B cell (primary cell): ENCODE measurements around the gene NRM. TPM values are rescaled to one million over a fixed set of nuclear protein-coding genes. Genes with fewer than 3 reads are reported as not detected.
"Not testable (repeated sequence)": the region's sequence is repeated elsewhere in the genome, so short reads cannot be mapped to it uniquely, and the experiment has no call there.

ENCODE experiments used
- ATAC-seq: fragments of 200-7000 bp; cut with Tn5 transposase; one replicate; pipeline ENCODE4 v1.10.0; 2021; ENCODE audit warnings: low read depth, mild to moderate bottlenecking, moderate number of reproducible peaks, moderate library complexity
- CTCF ChIA-PET: fragments of 350-600 bp; sonication (Branson Sonifier 250); formaldehyde crosslinking; loops from one replicate; lab custom pipeline; 2021; ENCODE audit warnings: antibody characterized with exemption, inconsistent platforms; lab: Charles Lee
- POLR2A ChIA-PET: fragments of 350-600 bp; sonication (Branson Sonifier 250); formaldehyde crosslinking; loops from one replicate; lab custom pipeline; 2021; ENCODE audit warnings: antibody characterized with exemption; lab: Charles Lee
- DNase-seq: peaks from one replicate; pipeline ENCODE4 v3.0.0; 2013
- H2AFZ ChIP-seq: 2 replicates; pipeline ENCODE4 v1.6.1; 2012; ENCODE audit warnings: mild to moderate bottlenecking, low read depth, low read length; ENCODE audit not compliant: insufficient read depth, poor library complexity, severe bottlenecking
- H3K27ac ChIP-seq, 2 donors: 1 replicate in 1 of 2; 2 replicates in 1 of 2; pipeline ENCODE4 v1.5.1; 2012 to 2013; ENCODE audit warnings: low read length in 2 of 2, mild to moderate bottlenecking in 2 of 2, moderate library complexity in 1 of 2
- H3K27me3 ChIP-seq, 4 experiments: fragments of 200-600 bp in 1 of 4; sonication (generic) in 1 of 4; replicated peaks in 1 of 4; 1 replicate in 2 of 4; 2 replicates in 2 of 4; pipeline versions ENCODE4 v1.6.1 to v1.7.0; 2013 to 2016; ENCODE audit warnings: low read length in 3 of 4, mild to moderate bottlenecking in 2 of 4, mixed read lengths in 1 of 4, moderate library complexity in 1 of 4; ENCODE audit not compliant: insufficient read depth in 4 of 4, control insufficient read depth in 3 of 4; ENCODE audit errors: control extremely low read depth in 1 of 4
- H3K36me3 ChIP-seq, 2 experiments: replicated peaks in 1 of 2; 1 replicate in 1 of 2; 2 replicates in 1 of 2; pipeline versions ENCODE4 v1.6.1 to v1.7.1; 2013; ENCODE audit warnings: low read length in 1 of 2; ENCODE audit not compliant: insufficient read depth in 2 of 2, control insufficient read depth in 1 of 2; ENCODE audit errors: control extremely low read depth in 1 of 2, extremely low read depth in 1 of 2
- H3K4me1 ChIP-seq, 2 donors: fragments of 200-600 bp in 1 of 2; sonication (generic) in 1 of 2; 1 replicate in 1 of 2; 2 replicates in 1 of 2; pipeline versions ENCODE4 v1.5.1 to v1.6.1; 2013 to 2017; ENCODE audit warnings: low read length in 2 of 2; ENCODE audit not compliant: control insufficient read depth in 2 of 2, insufficient read depth in 2 of 2
- H3K4me2 ChIP-seq: replicated peaks from 2 replicates; pipeline ENCODE3; 2012; ENCODE audit warnings: mild to moderate bottlenecking, low read depth, low read length; ENCODE audit not compliant: poor library complexity, severe bottlenecking
- H3K4me3 ChIP-seq, 5 experiments: fragments of 200-600 bp in 1 of 5; sonication (generic) in 1 of 5; 1 replicate in 3 of 5; 2 replicates in 2 of 5; pipeline versions ENCODE4 v1.5.1 to v1.7.0; 2011 to 2016; ENCODE audit warnings: low read length in 4 of 5, mild to moderate bottlenecking in 4 of 5, low read depth in 2 of 5, control low read depth in 1 of 5, moderate library complexity in 1 of 5; ENCODE audit not compliant: insufficient read depth in 1 of 5; ENCODE audit errors: control extremely low read depth in 1 of 5, extremely low read depth in 1 of 5
- H3K79me2 ChIP-seq: fragments of 200-600 bp; sonication (generic); one replicate; pipeline ENCODE4 v1.6.0; 2016; ENCODE audit warnings: low read length; ENCODE audit not compliant: control insufficient read depth, insufficient read depth
- H3K9ac ChIP-seq: fragments of 200-600 bp; sonication (generic); 2 replicates; pipeline ENCODE4 v1.6.1; 2017; ENCODE audit warnings: mild to moderate bottlenecking, low read length, moderate library complexity
- H3K9me3 ChIP-seq, 3 donors: one replicate each; pipeline versions ENCODE4 v1.6.1 to v1.7.1; 2013; ENCODE audit warnings: low read length in 2 of 3; ENCODE audit not compliant: control insufficient read depth in 2 of 3, insufficient read depth in 1 of 3; ENCODE audit errors: control extremely low read depth in 1 of 3
- H4K20me1 ChIP-seq: 2 replicates; pipeline ENCODE4 v1.6.0; 2012; ENCODE audit warnings: mild to moderate bottlenecking, low read length; ENCODE audit not compliant: insufficient read depth, control insufficient read depth, poor library complexity, severe bottlenecking
- H3K27ac Mint-ChIP-seq: one replicate; pipeline ENCODE4 v1.8.0; 2021; ENCODE audit warnings: mixed read lengths
- H3K27me3 Mint-ChIP-seq: one replicate; pipeline ENCODE4 v1.8.0; 2021; ENCODE audit warnings: mixed read lengths
- H3K4me1 Mint-ChIP-seq: one replicate; pipeline ENCODE4 v1.8.0; 2021; ENCODE audit warnings: mixed read lengths
- H3K4me3 Mint-ChIP-seq: one replicate; pipeline ENCODE4 v1.8.0; 2021; ENCODE audit warnings: mixed read lengths
- H3K9me3 Mint-ChIP-seq: one replicate; pipeline ENCODE4 v1.8.0; 2022; ENCODE audit warnings: mixed read lengths; ENCODE audit not compliant: insufficient read depth
- CTCF ChIP-seq: fragments of 200-600 bp; IDR thresholded peaks from one replicate; pipeline ENCODE4 v1.8.0; 2022; ENCODE audit warnings: antibody characterized with exemption, mild to moderate bottlenecking
- EZH2 ChIP-seq: IDR thresholded peaks from 2 replicates; pipeline ENCODE4 v1.6.1; 2012; ENCODE audit warnings: borderline replicate concordance, low read depth, mild to moderate bottlenecking, moderate library complexity, low read length; ENCODE audit not compliant: insufficient read depth, poor library complexity, severe bottlenecking
- WGBS: methylation state at CpG from one replicate; pipeline ENCODE4 v1.1.5; 2013; ENCODE audit warnings: missing lambda C conversion rate; ENCODE audit not compliant: insufficient coverage; 5-methylcytosine and 5-hydroxymethylcytosine counted together
- intact Hi-C: fragments of 100-400 bp; cut with micrococcal nuclease; formaldehyde crosslinking; loops from one replicate; pipeline ENCODE4 v1.10.0; 2022
- polyA plus RNA-seq: library from polyadenylated mRNA; depleted of rRNA; stranded (reverse); fragments of >200 nt; gene quantifications from 2 replicates; pipeline ENCODE4 v1.2.3, GENCODE V29; 2012
- total RNA-seq, 2 donors: library from RNA; stranded (reverse); fragments of 120-200 nt in 1 of 2; gene quantifications; 1 replicate in 1 of 2; 2 replicates in 1 of 2; pipeline versions ENCODE4 v1.2.3 to v1.2.4, GENCODE V29; 2013 to 2022

NRM gene
- total and polyA plus RNA-seq, 2 donors (not counting 1 experiment from before 2014, with no cell fraction given): 24.9 to 26.0 TPM

- ChIA-PET CTCF (interaction anchor here (0.6 to 0.8 kb wide), 2 partner anchors 87 to 181 kb away, joined by 3 read pairs; no protein-coding TSS in a partner anchor), POLR2A (no interaction called here)
- Histone ChIP-seq H3K9ac (no peak overlapping the region), H3K36me3 (peaks cover 14 to 66% of the 10 kb centered on the region in 2 experiments), H4K20me1 (no peaks in the 10 kb centered on the region), H2AFZ (no peak overlapping the region), H3K27ac (no peak overlapping the region), H3K4me1 (no peaks in the 10 kb centered on the region), H3K4me3 (no peak overlapping the region), H3K27me3 (no peaks in the 10 kb centered on the region), H3K79me2 (peaks cover 3% of the 10 kb centered on the region), H3K9me3 (no peaks in the 10 kb centered on the region), H3K4me2 (no peak overlapping the region)
- Mint-ChIP-seq H3K9me3 (no peaks in the 10 kb centered on the region), H3K27me3 (no peaks in the 10 kb centered on the region), H3K4me3 (no peak overlapping the region), H3K4me1 (peaks cover 2% of the 10 kb centered on the region), H3K27ac (no peak overlapping the region)
- whole genome bisulfite sequencing: 97% methylated on average over 28 of the region's 34 CpGs
- TF ChIP-seq CTCF (no peak), EZH2 (no peak)
- DNase-seq: no peak
- intact Hi-C loops: no loop called here
- ATAC-seq: no peak
These were observed 25.6 kb downstream of the NRM start for GRCh38 chr6:30664994-30665767.

GRCh38 chr6:30657922-30658321 is 32.9 kb downstream of the NRM start:
- H3K27me3 ChIP-seq, H3K4me1 Mint-ChIP-seq, POLR2A ChIA-PET, H3K4me3 Mint-ChIP-seq, H4K20me1 ChIP-seq, H3K27me3 Mint-ChIP-seq, intact Hi-C loops, H3K4me2 ChIP-seq, H3K9me3 Mint-ChIP-seq, H3K9ac ChIP-seq, H3K27ac Mint-ChIP-seq, ATAC-seq, H3K4me1 ChIP-seq, H3K27ac ChIP-seq, H2AFZ ChIP-seq, H3K4me3 ChIP-seq, CTCF ChIA-PET, H3K79me2 ChIP-seq, DNase-seq, H3K9me3 ChIP-seq: not testable (repeated sequence)
- WGBS: 94% methylated on average over 3 of the region's 5 CpGs
- peaks cover 16 to 86% of the 10 kb centered on the region in 2 experiments for H3K36me3 ChIP-seq
